ENCODE results near the gene GPR108.

The GPR108 gene

DNA sequence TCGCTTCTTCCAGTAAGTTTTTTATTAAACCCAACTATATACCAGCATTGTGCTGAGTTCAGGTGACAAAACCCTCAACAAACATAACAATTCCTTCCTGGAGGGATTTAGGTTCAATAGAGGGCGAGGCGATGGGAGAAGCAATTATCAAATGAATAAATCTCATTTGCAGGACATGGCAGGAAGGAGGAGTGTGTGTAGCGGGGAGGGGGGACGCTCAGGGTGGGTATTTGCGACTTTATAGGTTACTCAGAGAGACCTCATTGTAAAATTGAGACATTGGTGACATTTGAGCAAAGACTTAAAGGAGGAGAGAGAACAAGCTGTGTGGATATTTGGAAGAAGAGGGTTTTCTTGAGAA lies 20.8 kb downstream of the GPR108 start:
- no peak for DNase-seq (ENCODE audit: low spot score)
- in situ Hi-C loops (cut with MboI; ENCODE audit: low sequenced_read_pairs, unreplicated experiment) = no loop called here
- TF ChIP-seq CTCF (IDR thresholded peaks at IDR 0.05; ENCODE audit: borderline replicate concordance, control extremely low read depth, extremely low read depth, insufficient read depth, missing control alignments) = no peak

- TF ChIP-seq CTCF (IDR thresholded peaks at IDR 0.05; ENCODE audit: borderline replicate concordance, control extremely low read depth, extremely low read depth, insufficient read depth, missing control alignments) = no peak
- no peak for DNase-seq (ENCODE audit: low spot score)
- in situ Hi-C loops (cut with MboI; ENCODE audit: low sequenced_read_pairs, unreplicated experiment) = no loop called here
Measured at GRCh38 chr19:6714749-6715555, 22.4 kb downstream of the GPR108 start.

GRCh38 chr19:6713773-6714692 lies 23.3 kb downstream of the GPR108 start:
- no peak for DNase-seq (ENCODE audit: low spot score)
- TF ChIP-seq CTCF (IDR thresholded peaks at IDR 0.05; ENCODE audit: borderline replicate concordance, control extremely low read depth, extremely low read depth, insufficient read depth, missing control alignments) = no peak
- in situ Hi-C loops (cut with MboI; ENCODE audit: low sequenced_read_pairs, unreplicated experiment) = no loop called here

DNA sequence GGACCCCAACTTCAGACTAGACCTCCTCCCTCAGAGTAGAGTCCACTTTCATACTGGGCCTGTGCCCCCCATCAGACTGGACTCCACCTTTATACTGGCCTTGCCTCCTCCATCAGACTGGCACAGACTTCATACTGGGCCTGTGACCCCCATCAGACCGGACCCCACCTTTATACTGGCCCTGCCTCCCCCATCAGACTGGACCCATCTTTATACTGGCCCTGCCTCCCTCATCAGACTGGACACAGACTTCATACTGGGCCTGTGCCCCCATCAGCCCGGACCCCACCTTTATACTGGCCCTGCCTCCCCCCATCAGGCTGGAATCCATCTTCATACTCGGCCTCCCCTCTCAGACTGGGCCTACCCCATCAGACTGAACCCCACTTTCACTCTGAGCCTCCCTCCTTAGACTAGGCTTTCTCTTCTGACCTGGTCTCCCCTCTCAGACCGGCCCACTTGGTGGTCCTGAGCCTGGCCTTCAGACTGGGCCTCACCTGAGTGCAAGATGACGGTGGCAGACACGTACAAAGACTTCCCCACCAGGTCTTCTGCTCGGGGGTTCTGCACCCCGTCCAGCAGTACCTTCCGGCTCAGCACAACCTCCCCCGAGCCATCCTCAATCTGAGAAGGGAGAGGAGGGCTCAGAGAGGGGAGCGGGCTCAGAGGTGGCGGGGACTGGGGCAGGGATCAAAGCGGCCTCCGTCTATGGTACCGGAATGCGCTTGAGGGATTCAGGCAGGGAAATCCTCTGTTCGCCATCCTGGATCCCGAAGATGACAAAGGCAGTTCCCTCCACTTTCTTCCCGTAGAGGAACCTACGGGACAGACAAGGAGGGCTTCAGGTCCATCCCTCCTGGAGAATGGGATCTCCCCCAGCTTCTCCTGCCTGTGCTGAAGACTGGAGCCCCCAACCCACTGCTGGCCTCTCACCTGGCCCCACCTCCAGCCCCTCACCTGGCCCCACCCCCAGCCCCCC lies 24.4 kb downstream of the GPR108 start:
- in situ Hi-C loops (cut with MboI; ENCODE audit: low sequenced_read_pairs, unreplicated experiment) = no loop called here
- no peak for TF ChIP-seq CTCF (IDR thresholded peaks at IDR 0.05; ENCODE audit: borderline replicate concordance, control extremely low read depth, extremely low read depth, insufficient read depth, missing control alignments)
- DNase-seq (ENCODE audit: low spot score) = peak; percentile 29

DNA sequence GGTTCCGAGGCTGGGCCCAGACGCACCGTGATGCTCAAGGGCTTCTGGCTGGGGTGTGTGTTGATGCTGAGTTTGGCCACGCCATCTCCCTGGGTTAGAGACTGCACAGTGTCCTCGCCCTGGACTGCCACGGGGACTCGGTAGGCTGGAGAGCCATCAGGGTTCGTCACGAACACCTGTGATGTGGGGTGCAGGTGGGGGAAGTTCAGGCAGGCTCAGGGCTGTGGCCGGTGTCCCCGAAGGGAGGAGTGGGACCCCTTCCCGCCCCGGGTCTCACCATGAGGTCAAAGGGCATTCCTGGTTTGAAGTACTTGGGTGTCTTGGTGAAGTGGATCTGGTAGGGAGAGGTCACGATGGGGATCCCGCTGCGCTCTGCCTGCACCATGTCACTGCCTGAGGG lies 25.1 kb downstream of the GPR108 start:
- no peak for TF ChIP-seq CTCF (IDR thresholded peaks at IDR 0.05; ENCODE audit: borderline replicate concordance, control extremely low read depth, extremely low read depth, insufficient read depth, missing control alignments)
- peak; percentile 30 for DNase-seq (ENCODE audit: low spot score)
- in situ Hi-C loops (cut with MboI; ENCODE audit: low sequenced_read_pairs, unreplicated experiment) = no loop called here

DNA sequence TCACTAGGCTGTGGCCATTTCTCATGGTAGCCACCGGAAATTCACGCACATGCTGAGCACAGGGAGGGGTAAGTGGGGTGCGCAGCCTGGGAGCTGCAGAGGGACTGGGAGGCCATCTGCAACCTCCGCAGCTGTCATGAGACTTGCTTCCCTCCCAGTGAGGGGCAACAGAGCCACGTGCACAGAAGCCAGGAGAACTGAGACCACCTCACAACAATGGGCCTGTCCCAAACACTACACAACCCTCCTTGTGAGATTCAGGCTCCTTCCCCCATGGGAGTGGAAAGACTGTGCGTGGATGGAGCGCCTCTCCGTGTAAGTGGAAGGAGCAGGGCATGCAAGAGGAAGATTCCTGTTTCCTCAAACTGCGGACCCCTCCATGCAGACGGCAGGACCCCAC lies 25.8 kb downstream of the GPR108 start:
- TF ChIP-seq CTCF (IDR thresholded peaks at IDR 0.05; ENCODE audit: borderline replicate concordance, control extremely low read depth, extremely low read depth, insufficient read depth, missing control alignments) = no peak
- in situ Hi-C loops (cut with MboI; ENCODE audit: low sequenced_read_pairs, unreplicated experiment) = no loop called here
- DNase-seq (ENCODE audit: low spot score) = no peak

Data from GM13976 (cell line).